OCI-LY7 (cell line): ENCODE data around the gene CARMIL1. TPM values are rescaled to one million over a fixed set of nuclear protein-coding genes. Genes with fewer than 3 reads are reported as not detected.

ENCODE experiments used
- BruUV-seq: library from RNA; stranded (reverse); fragments of 400-500 nt; replicated peaks from 2 replicates; lab custom pipeline; 2021; lab: Mats Ljungman, UMichigan
- CTCF ChIA-PET: fragments of 300-600 bp; sonication (Branson Sonifier 250); formaldehyde crosslinking; loops from one replicate; lab custom pipeline; 2022; ENCODE audit warnings: antibody characterized with exemption; ENCODE audit not compliant: unreplicated experiment; lab: Charles Lee
- POLR2A ChIA-PET: fragments of 300-600 bp; sonication (Branson Sonifier 250); formaldehyde crosslinking; loops from one replicate; lab custom pipeline; 2022; ENCODE audit warnings: antibody characterized with exemption; lab: Charles Lee
- DNase-seq: peaks from one replicate; pipeline ENCODE4 v3.0.0-alpha.2; 2015; ENCODE audit warnings: low spot score
- H2AFZ ChIP-seq: fragments of 200-600 bp; sonication (generic), shearing (Covaris generic); 2 replicates; pipeline ENCODE4 v1.6.1; 2014; ENCODE audit warnings: mild to moderate bottlenecking, antibody characterized with exemption, low read length, moderate library complexity
- H3K27ac ChIP-seq: fragments of 200-600 bp; sonication (generic); 2 replicates; pipeline ENCODE4 v1.5.1; 2014; ENCODE audit warnings: mixed run types, low read depth, mild to moderate bottlenecking, moderate library complexity, low read length, inconsistent platforms; ENCODE audit not compliant: poor library complexity, severe bottlenecking
- H3K36me3 ChIP-seq: fragments of 200-600 bp; sonication (generic); 2 replicates; pipeline ENCODE4 v1.6.1; 2014; ENCODE audit warnings: mild to moderate bottlenecking, antibody characterized with exemption, low read length, moderate library complexity, mixed read lengths; ENCODE audit not compliant: insufficient read depth
- H3K4me1 ChIP-seq: fragments of 200-600 bp; sonication (generic); 2 replicates; pipeline ENCODE4 v1.5.1; 2014; ENCODE audit warnings: mild to moderate bottlenecking, low read length; ENCODE audit not compliant: insufficient read depth, poor library complexity, severe bottlenecking
- H3K4me2 ChIP-seq: fragments of 200-600 bp; sonication (generic); 2 replicates; pipeline ENCODE4 v1.6.1; 2014; ENCODE audit warnings: mild to moderate bottlenecking, low read length
- H3K4me3 ChIP-seq: fragments of 200-600 bp; sonication (generic); 2 replicates; pipeline ENCODE4 v1.5.1; 2014; ENCODE audit warnings: mild to moderate bottlenecking, low read depth, low read length; ENCODE audit not compliant: poor library complexity, severe bottlenecking
- H3K79me2 ChIP-seq: fragments of 200-600 bp; sonication (generic); 2 replicates; pipeline ENCODE4 v1.6.1; 2016; ENCODE audit warnings: low read depth, mild to moderate bottlenecking, low read length, moderate library complexity, mixed read lengths; ENCODE audit not compliant: insufficient read depth
- H3K9me2 ChIP-seq: fragments of 200-600 bp; sonication (generic); 2 replicates; pipeline ENCODE4 v1.6.1; 2016; ENCODE audit warnings: mild to moderate bottlenecking, low read length, mixed read lengths; ENCODE audit not compliant: insufficient read depth
- H3K9me3 ChIP-seq: fragments of 200-600 bp; sonication (generic); 2 replicates; pipeline ENCODE4 v1.6.1; 2014; ENCODE audit warnings: mild to moderate bottlenecking, mixed run types, low read length, mixed read lengths
- H4K20me1 ChIP-seq: fragments of 200-600 bp; sonication (generic); 2 replicates; pipeline ENCODE4 v1.6.1; 2014; ENCODE audit warnings: mild to moderate bottlenecking, antibody characterized with exemption, low read length, moderate library complexity, mixed read lengths; ENCODE audit not compliant: insufficient read depth
- EZH2phosphoT487 ChIP-seq: fragments of 200-600 bp; sonication (generic); IDR thresholded peaks from 2 replicates; pipeline ENCODE4 v1.6.1; 2018; ENCODE audit warnings: low read depth, borderline replicate concordance, mild to moderate bottlenecking, mixed run types, antibody characterized with exemption, low read length, moderate library complexity, mixed read lengths
- intact Hi-C: fragments of 100-400 bp; cut with micrococcal nuclease; formaldehyde crosslinking; loops from one replicate; pipeline ENCODE4 v1.10.0; 2022; ENCODE audit not compliant: unreplicated experiment
- total RNA-seq, 2 experiments: library from RNA; depleted of rRNA in 1 of 2; stranded (reverse); fragments of >200 nt in 1 of 2; shearing (Covaris generic) in 1 of 2; gene quantifications; 2 replicates each; pipeline ENCODE4 v1.2.3, GENCODE V29; 2014 to 2022
- TF ChIP-seq, protein P1 (sequence below): fragments of 200-600 bp; sonication (generic); conservative IDR thresholded peaks from 2 replicates; pipeline ENCODE4 v1.5.1; 2014; ENCODE audit warnings: mild to moderate bottlenecking, antibody characterized with exemption, low read length, moderate library complexity, mixed read lengths

Gene CARMIL1
- total RNA-seq, 2 experiments from 2014 or later, result 25.5 to 40.1 TPM

DNA sequence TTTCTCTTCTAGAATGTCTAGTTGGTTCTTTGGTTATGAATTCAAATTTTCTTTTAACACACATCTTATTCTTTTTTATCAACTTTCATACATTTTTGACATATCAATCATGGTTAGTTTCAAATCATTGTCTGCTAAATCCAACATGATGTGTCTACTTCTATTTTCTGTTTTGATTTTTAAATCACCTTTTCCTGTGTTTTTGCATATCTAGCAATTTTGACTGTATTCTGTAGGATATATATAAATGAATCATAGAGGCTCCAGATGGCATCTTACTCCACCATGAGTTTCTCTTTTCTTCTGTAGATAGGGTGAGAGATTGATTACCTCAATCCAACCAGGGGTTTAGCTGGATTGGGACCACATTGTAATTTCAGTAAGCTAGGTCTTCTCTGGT lies 34.3 kb upstream of the CARMIL1 start:
- H3K9me3 ChIP-seq, result no peaks in the 10 kb centered on the region
- no peak overlapping the region for H3K4me2 ChIP-seq
- H3K27ac ChIP-seq, result no peak overlapping the region
- no peaks in the 10 kb centered on the region for H4K20me1 ChIP-seq
- CTCF ChIA-PET, result no interaction called here
- TF ChIP-seq EZH2phosphoT487, result no peak
- TF ChIP-seq, protein P1, sequence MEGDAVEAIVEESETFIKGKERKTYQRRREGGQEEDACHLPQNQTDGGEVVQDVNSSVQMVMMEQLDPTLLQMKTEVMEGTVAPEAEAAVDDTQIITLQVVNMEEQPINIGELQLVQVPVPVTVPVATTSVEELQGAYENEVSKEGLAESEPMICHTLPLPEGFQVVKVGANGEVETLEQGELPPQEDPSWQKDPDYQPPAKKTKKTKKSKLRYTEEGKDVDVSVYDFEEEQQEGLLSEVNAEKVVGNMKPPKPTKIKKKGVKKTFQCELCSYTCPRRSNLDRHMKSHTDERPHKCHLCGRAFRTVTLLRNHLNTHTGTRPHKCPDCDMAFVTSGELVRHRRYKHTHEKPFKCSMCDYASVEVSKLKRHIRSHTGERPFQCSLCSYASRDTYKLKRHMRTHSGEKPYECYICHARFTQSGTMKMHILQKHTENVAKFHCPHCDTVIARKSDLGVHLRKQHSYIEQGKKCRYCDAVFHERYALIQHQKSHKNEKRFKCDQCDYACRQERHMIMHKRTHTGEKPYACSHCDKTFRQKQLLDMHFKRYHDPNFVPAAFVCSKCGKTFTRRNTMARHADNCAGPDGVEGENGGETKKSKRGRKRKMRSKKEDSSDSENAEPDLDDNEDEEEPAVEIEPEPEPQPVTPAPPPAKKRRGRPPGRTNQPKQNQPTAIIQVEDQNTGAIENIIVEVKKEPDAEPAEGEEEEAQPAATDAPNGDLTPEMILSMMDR, result no peak
- intact Hi-C loops, result no loop called here
- H3K79me2 ChIP-seq, result no peaks in the 10 kb centered on the region
- H3K4me3 ChIP-seq, result no peak overlapping the region
- no TSS peak for BruUV-seq
- no peaks in the 10 kb centered on the region for H3K4me1 ChIP-seq
- POLR2A ChIA-PET, result interaction anchor here (0.5 to 1.3 kb wide), 4 partner anchors 9 to 63 kb away, joined by 3 to 5 read pairs (median 4); no protein-coding TSS in a partner anchor
- H3K36me3 ChIP-seq, result no peaks in the 10 kb centered on the region
- DNase-seq, result no peak
- H3K9me2 ChIP-seq, result no peaks in the 10 kb centered on the region
- no peak overlapping the region for H2AFZ ChIP-seq

DNA sequence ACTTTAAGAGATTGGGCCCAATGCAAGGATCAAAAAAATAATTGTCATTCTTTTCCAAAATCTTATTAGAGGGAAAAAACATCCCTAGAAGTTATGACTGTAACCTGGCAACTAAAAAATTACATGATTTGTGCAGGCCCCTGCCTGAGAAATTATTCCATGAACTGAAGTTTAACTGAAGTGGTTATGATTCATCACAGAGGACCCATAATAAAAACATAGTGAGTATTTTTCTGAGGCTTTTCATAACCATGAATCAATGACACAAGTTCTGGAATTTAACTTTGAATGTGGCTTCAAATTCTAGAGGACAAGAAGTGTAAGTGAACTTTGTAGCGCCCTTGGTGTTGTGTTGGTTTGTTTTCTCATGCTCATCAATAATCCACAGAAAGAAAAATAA lies 31.1 kb upstream of the CARMIL1 start:
- Histone ChIP-seq H3K4me3 (no peak overlapping the region), H3K9me3 (no peaks in the 10 kb centered on the region), H4K20me1 (no peaks in the 10 kb centered on the region), H3K9me2 (no peaks in the 10 kb centered on the region), H3K36me3 (no peaks in the 10 kb centered on the region), H3K4me1 (peaks cover 7% of the 10 kb centered on the region), H3K27ac (no peak overlapping the region), H3K4me2 (no peak overlapping the region), H3K79me2 (no peaks in the 10 kb centered on the region), H2AFZ (no peak overlapping the region)
- POLR2A ChIA-PET, result no interaction called here
- CTCF ChIA-PET, result no interaction called here
- no TSS peak for BruUV-seq
- TF ChIP-seq EZH2phosphoT487, result no peak
- TF ChIP-seq, protein P1, result no peak
- DNase-seq, result no peak
- intact Hi-C loops, result no loop called here

DNA sequence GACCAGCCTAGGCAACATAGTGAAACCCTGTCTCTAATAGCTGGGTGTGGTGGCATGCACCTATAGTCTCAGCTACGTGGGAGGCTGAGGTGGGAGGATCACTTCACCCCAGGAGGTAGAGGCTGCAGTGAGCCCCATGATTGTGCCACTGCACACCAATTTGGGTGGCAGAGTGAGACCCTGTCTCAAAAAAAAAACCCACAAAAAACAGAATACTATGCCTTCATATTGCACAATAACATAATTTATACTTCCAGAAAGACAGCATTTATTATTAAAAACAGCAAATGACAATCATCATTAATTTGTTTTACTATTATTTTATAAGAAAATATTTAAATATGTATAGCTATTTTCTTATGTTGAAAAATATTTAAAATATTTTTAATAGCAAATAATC lies 30.0 kb upstream of the CARMIL1 start:
- Histone ChIP-seq H2AFZ (no peak overlapping the region), H3K4me3 (no peak overlapping the region), H3K9me3 (no peaks in the 10 kb centered on the region), H3K27ac (no peak overlapping the region), H3K79me2 (no peaks in the 10 kb centered on the region), H3K4me1 (peaks cover 7% of the 10 kb centered on the region), H3K4me2 (no peak overlapping the region), H4K20me1 (no peaks in the 10 kb centered on the region), H3K9me2 (no peaks in the 10 kb centered on the region), H3K36me3 (no peaks in the 10 kb centered on the region)
- no peak for DNase-seq
- no TSS peak for BruUV-seq
- CTCF ChIA-PET, result interaction anchor here (1.2 kb wide), 1 partner anchor 16 kb away, joined by 5 read pairs; no protein-coding TSS in a partner anchor
- intact Hi-C loops, result no loop called here
- TF ChIP-seq EZH2phosphoT487, result no peak
- TF ChIP-seq, protein P1, result no peak
- POLR2A ChIA-PET, result interaction anchor here (0.7 kb wide), 1 partner anchor 441 kb away, joined by 3 read pairs; no protein-coding TSS in a partner anchor
